Chondrocyte (in vitro differentiated cells): ENCODE measurements around the gene KIRREL3. TPM values are rescaled to one million over a fixed set of nuclear protein-coding genes. Genes with fewer than 3 reads are reported as not detected.

ENCODE experiments used
- DNase-seq: peaks from one replicate; pipeline ENCODE4 v3.0.0; 2021; ENCODE audit warnings: mixed read lengths, low spot score
- H3K27ac Mint-ChIP-seq: one replicate; pipeline ENCODE4 v1.8.0; 2021; ENCODE audit warnings: mild to moderate bottlenecking, moderate library complexity, mixed read lengths; ENCODE audit not compliant: unreplicated experiment
- H3K27me3 Mint-ChIP-seq: 2 replicates; pipeline ENCODE4 v1.8.0; 2021; ENCODE audit warnings: low read depth, mixed read lengths
- H3K36me3 Mint-ChIP-seq: 2 replicates; pipeline ENCODE4 v1.8.0; 2021; ENCODE audit warnings: low read depth, mixed read lengths
- H3K4me1 Mint-ChIP-seq: 2 replicates; pipeline ENCODE4 v1.8.0; 2021; ENCODE audit warnings: low read depth, mild to moderate bottlenecking, mixed read lengths
- H3K4me3 Mint-ChIP-seq: one replicate; pipeline ENCODE4 v1.8.0; 2021; ENCODE audit warnings: mild to moderate bottlenecking, moderate library complexity, mixed read lengths; ENCODE audit not compliant: unreplicated experiment
- H3K9me3 Mint-ChIP-seq: 2 replicates; pipeline ENCODE4 v1.8.0; 2021; ENCODE audit warnings: low read depth, mixed read lengths
- total RNA-seq: library from RNA; stranded (reverse); gene quantifications from 3 replicates; pipeline ENCODE4 v1.2.1, GENCODE V29; 2021
- TF ChIP-seq, protein P1 (sequence below): fragments of 200-600 bp; sonication (generic); IDR thresholded peaks from 2 replicates; pipeline ENCODE4 v1.5.0; 2021; ENCODE audit warnings: antibody characterized with exemption, mild to moderate bottlenecking, moderate library complexity

Gene KIRREL3
- total RNA-seq, 1 donor from 2014 or later = 1.2 TPM

DNA sequence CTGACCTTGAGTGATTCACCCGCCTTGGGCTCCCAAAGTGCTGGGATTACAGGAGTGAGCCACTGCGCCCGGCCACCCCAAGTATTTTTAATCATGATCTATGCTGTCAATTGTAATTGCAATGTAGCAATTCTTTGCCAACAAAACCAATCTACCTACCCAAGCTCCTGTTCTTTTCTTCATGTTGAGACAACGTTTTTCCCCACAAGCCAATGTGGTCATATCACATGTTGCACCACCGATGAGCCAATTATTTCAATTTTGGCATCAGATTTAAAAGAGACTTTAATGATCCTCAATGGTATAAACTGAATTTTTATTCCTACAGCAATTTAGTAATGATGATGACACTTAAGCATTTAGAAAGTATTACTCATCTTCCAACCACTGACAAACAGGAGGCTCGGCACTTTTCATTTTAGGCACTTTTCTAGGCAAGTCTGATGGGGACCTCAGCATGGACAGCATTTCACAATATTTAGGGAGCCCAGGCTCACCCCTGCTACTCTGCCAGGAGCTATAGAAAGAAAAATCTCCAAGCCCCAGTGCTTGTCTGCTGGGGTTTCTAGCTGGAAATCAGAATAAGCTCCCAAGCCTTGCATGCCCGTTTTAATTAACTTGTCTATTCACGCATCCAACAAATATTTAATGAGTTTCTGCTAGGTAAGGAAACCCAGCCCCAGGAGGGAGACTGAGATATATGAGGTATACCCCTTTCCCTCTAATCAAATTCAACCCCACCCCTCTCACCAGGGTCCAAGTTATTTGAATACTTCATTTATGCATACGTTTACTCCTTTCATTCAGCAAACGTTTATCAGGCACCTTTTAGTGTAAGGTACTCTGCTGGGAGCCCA is 353.6 kb downstream of the KIRREL3 start:
- Mint-ChIP-seq H3K27ac (peak overlapping the region; percentile 82), H3K9me3 (no peaks in the 10 kb centered on the region), H3K4me3 (no peak overlapping the region), H3K27me3 (no peaks in the 10 kb centered on the region), H3K36me3 (no peaks in the 10 kb centered on the region), H3K4me1 (peaks cover 20% of the 10 kb centered on the region)
- TF ChIP-seq, protein P1, sequence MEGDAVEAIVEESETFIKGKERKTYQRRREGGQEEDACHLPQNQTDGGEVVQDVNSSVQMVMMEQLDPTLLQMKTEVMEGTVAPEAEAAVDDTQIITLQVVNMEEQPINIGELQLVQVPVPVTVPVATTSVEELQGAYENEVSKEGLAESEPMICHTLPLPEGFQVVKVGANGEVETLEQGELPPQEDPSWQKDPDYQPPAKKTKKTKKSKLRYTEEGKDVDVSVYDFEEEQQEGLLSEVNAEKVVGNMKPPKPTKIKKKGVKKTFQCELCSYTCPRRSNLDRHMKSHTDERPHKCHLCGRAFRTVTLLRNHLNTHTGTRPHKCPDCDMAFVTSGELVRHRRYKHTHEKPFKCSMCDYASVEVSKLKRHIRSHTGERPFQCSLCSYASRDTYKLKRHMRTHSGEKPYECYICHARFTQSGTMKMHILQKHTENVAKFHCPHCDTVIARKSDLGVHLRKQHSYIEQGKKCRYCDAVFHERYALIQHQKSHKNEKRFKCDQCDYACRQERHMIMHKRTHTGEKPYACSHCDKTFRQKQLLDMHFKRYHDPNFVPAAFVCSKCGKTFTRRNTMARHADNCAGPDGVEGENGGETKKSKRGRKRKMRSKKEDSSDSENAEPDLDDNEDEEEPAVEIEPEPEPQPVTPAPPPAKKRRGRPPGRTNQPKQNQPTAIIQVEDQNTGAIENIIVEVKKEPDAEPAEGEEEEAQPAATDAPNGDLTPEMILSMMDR = no peak
- no peak for DNase-seq

DNA sequence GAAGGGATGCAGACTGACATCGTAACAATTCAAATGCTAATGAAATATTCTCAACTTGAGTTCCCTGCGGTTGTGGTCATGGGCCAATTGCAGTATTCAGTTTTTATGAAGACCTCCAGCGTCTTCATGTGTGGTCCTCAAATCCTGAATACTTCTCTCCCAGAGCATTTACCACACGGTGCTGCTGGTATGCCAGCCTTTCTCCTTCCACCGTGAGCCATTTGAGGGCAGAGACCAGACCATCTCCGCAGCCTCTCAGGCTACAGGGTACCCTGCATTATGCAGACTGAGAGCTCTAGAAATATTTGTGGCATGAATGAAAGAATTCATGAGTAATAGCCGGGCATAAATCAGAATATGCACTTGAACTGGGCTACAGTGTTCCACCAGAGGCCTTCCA is 355.4 kb downstream of the KIRREL3 start:
- no peak overlapping the region for H3K27ac Mint-ChIP-seq
- H3K36me3 Mint-ChIP-seq = no peaks in the 10 kb centered on the region
- H3K4me1 Mint-ChIP-seq = peaks cover 23% of the 10 kb centered on the region
- no peak overlapping the region for H3K4me3 Mint-ChIP-seq
- TF ChIP-seq, protein P1 = no peak
- H3K9me3 Mint-ChIP-seq = no peaks in the 10 kb centered on the region
- H3K27me3 Mint-ChIP-seq = no peaks in the 10 kb centered on the region
- no peak for DNase-seq

DNA sequence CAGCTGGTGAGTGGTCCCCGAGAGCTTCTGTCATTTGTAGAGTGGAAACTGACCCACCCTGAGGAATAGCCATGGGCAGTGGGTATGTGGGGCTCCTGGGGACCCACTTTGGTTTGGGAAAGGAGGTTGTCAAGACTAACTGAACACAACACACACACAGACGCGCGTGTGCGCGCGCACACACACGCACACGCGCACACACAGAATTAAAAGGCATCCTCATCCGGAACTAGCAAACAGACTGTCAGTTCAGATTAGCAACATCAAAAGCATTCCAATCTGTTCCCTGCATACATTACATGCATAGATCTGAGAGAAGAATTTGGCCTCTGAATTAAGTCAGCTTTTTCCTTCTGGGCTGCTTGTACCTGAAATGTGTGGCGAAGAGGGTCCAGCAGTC is 360.4 kb downstream of the KIRREL3 start:
- Mint-ChIP-seq H3K4me3 (no peak overlapping the region), H3K36me3 (no peaks in the 10 kb centered on the region), H3K27me3 (no peaks in the 10 kb centered on the region)

DNA sequence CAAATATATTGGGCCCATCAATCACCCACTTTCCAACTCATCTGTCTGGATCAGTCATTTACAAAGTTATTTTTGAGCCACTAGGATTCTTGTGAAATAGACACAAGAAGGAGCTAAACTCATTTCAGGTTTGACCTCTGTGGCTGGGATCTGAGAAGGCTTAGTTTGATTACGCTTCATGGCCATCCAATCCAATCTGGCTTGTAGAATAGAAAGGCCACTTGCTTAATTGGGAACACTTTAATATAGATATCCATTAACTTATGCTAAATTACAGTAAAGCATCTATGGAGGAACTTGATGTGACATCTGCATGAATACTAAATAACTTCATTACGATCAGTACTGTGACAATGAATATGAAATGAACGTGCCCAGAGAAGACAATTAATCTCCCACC is 360.9 kb downstream of the KIRREL3 start:
- no peaks in the 10 kb centered on the region for H3K9me3 Mint-ChIP-seq

More for the DNA sequence above, 360.4 kb downstream of the KIRREL3 start:
- Mint-ChIP-seq H3K9me3 (no peaks in the 10 kb centered on the region), H3K27ac (no peak overlapping the region), H3K4me1 (peaks cover 40% of the 10 kb centered on the region)
- TF ChIP-seq, protein P1 = no peak
- DNase-seq = no peak

DNA sequence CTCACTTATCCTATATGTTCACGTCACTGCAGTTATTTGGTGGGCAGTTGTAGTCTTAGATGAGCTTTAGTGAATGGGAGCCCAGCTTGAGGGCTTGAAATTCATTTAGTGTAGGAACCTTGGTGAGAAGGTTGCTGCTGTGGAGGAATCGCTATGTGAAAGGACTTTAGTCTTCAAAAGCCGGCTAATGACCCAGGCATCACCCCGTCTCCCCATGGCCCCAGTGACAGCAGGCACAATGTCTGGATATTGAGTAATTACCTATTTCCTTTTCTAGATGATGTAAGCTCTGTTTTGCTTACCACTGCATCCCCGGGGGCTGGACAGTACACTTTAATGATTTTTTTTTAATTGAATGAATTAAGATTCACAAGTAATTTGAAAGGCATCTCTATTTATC is 361.9 kb downstream of the KIRREL3 start:
- Mint-ChIP-seq H3K36me3 (no peaks in the 10 kb centered on the region), H3K4me3 (no peak overlapping the region), H3K27me3 (no peaks in the 10 kb centered on the region), H3K9me3 (no peaks in the 10 kb centered on the region), H3K27ac (peak overlapping the region; percentile 94), H3K4me1 (peaks cover 44% of the 10 kb centered on the region)
- DNase-seq = no peak
- TF ChIP-seq, protein P1 = no peak

More for the DNA sequence above, 360.9 kb downstream of the KIRREL3 start:
- Mint-ChIP-seq H3K36me3 (no peaks in the 10 kb centered on the region), H3K27ac (no peak overlapping the region), H3K4me3 (no peak overlapping the region), H3K27me3 (no peaks in the 10 kb centered on the region), H3K4me1 (peaks cover 40% of the 10 kb centered on the region)
- TF ChIP-seq, protein P1 = no peak
- no peak for DNase-seq
